Renal cortical epithelial cell (primary cell): ENCODE data around the gene TXNDC15. TPM values are rescaled to one million over a fixed set of nuclear protein-coding genes. Genes with fewer than 3 reads are reported as not detected.
"Not testable (repeated sequence)": the region's sequence is repeated elsewhere in the genome, so short reads cannot be mapped to it uniquely, and the experiment has no call there.

Experiments
- DNase-seq: peaks from one replicate; pipeline ENCODE4 v3.0.0-alpha.2; 2011; ENCODE audit warnings: low read depth
- total RNA-seq: library from RNA; depleted of rRNA; stranded (reverse); fragments of >200 nt; gene quantifications from 2 replicates; pipeline ENCODE4 v1.2.3, GENCODE V29; 2014

Gene TXNDC15
- total RNA-seq, 1 donor from 2014 or later, result 64.3 TPM

DNA sequence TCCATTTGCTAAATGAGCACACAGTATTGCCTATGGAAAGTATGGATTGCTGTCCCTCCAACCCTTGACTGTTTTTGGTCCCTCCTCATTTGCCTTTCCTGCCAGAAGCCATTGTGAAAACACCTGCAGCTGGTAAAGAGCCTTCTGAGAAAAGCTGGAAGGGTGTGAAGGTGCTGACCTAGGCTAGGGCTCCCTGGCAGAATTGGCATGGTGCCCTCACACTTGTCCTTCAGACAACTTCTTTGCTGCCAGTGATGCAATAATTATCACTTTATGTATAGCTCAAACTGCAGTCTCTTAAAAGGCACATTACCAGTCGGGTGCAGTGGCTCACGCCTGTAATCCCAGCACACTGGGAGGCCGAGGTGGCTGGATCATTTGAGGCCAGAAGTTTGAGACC, 4.2 kb downstream of the TXNDC15 start:
- DNase-seq, result no peak

DNA sequence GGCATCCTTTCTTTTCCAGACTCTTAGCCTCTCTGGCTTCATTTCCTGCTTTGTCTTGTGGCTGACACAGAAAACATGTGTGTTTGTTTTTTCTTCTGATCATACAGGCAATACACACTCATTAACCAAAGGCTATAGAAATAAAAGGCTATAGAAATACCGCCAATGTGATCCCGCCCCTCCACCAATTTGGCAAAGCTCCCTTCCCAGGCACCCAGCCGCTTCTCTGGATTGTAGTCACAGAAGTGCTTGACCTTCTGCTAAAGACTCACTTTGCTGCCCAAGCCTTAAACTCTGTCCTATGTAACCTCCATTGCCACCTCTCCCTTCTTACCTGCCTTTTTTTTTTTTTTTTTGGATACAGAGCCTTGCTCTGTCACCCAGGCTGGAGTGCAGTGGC, 5.3 kb downstream of the TXNDC15 start:
- DNase-seq, result no peak

DNA sequence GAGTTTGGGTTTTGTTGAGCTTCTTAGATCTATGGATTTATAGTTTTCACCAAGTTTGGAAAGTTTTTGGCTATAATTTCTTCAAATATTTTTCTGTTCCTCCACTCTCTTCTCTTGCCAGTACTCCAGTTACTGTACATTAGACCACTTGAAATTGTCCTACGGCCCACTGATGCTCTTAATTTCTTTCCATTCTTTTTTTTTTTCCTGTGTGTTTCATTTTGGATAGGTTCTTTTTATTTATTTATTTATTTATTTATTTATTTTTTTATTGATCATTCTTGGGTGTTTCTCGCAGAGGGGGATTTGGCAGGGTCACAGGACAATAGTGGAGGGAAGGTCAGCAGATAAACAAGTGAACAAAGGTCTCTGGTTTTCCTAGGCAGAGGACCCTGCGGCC, 6.8 kb downstream of the TXNDC15 start:
- DNase-seq, result not testable (repeated sequence)

DNA sequence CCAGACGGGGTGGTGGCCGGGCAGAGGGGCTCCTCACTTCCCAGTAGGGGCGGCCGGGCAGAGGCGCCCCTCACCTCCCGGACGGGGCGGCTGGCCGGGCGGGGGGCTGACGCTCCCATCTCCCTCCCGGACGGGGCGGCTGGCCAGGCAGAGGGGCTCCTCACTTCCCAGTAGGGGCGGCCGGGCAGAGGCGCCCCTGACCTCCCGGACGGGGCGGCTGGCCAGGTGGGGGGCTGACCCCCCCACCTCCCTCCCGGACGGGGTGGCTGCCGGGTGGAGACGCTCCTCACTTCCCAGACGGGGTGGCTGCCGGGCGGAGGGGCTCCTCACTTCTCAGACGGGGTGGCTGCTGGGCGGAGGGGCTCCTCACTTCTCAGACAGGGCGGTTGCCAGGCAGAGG, 7.5 kb downstream of the TXNDC15 start:
- not testable (repeated sequence) for DNase-seq

DNA sequence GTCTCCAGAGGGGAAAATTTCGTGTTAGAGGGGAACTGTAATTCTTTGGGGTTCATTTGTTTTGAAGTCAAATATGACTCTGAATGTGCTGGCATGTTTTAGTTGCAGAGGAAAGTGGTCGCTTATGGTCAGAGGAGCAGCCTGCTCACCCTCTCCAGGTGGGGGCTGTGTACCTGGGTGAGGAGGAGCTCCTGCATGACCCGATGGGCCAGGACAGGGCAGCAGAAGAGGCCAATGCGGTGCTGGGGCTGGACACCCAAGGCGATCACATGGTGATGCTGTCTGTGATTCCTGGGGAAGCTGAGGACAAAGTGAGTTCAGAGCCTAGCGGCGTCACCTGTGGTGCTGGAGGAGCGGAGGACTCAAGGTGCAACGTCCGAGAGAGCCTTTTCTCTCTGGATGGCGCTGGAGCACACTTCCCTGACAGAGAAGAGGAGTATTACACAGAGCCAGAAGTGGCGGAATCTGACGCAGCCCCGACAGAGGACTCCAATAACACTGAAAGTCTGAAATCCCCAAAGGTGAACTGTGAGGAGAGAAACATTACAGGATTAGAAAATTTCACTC, 13.5 kb downstream of the TXNDC15 start:
- DNase-seq, result no peak

DNA sequence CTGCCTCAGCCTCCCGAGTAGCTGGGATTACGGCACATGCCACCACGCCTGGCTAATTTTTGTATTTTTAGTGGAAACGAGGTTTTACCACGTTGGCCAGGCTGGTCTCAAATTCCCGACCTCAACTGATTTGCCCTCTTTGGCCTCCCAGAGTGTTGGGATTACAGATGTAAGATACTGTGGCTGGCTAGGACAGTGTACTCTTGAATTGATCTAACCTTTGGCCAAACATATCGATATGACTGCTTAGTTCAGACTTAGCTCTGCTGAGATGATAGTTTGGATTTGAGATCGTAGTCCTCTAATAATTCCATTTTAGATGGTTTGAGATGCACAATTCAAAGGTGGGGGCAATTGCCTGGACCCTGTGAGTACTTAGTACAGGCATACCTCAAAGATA, 15.2 kb downstream of the TXNDC15 start:
- no peak for DNase-seq

DNA sequence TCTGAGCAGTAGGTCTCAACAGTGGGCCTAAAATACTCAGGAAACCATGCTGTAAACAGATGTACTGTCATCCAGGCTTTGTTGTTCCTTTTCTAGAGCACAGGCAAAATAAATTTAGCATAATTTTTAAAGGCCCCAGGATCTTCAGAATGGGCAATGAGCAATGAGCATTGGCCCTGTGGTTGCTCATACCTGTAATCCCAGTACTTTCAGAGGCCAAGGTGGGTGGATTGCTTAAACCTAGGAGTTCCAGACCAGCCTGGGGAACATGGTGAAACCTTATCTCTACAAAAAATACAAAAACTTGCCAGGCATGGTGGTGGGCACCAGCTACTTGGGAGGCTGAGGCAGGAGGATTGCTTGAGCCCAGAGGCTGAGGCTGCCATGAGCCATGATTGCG, 17.3 kb downstream of the TXNDC15 start:
- no peak for DNase-seq

DNA sequence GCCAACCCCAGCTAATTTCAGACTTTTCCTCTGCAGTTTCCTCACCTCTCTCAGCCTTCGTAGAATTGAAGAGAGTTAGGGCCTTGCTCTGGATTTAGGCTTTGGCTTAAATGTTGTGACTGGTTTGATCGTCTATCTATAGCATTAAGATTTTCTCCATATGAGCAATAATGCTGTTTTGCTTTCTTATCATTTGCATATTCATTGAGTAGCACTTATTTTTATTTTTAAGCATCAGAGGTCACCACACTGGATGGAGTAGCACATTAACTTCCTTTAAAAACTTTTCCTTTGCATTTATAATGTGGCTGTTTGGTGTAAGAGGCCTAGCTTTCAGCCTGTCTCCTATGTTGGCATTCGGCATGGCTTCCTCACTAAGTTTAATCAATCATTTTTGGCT, 18.1 kb downstream of the TXNDC15 start:
- DNase-seq, result no peak

DNA sequence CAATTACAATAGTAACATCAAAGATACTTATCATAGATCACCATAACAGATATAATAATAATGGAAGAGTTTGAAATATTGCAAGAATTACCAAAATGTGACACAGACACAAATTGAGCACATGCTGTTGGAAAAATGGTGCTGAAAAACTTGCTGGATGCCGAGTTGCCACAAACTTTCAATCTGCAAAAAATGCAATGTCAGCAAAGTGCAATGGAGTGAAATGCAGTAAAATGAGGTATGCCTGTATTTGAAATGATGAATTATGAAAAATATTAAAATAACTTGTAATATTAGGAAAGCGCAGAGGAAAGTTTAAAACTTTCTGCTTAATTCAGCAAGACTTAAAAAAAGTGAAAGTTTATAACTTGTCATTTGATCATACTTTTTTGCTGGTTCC, 18.8 kb downstream of the TXNDC15 start:
- no peak for DNase-seq

DNA sequence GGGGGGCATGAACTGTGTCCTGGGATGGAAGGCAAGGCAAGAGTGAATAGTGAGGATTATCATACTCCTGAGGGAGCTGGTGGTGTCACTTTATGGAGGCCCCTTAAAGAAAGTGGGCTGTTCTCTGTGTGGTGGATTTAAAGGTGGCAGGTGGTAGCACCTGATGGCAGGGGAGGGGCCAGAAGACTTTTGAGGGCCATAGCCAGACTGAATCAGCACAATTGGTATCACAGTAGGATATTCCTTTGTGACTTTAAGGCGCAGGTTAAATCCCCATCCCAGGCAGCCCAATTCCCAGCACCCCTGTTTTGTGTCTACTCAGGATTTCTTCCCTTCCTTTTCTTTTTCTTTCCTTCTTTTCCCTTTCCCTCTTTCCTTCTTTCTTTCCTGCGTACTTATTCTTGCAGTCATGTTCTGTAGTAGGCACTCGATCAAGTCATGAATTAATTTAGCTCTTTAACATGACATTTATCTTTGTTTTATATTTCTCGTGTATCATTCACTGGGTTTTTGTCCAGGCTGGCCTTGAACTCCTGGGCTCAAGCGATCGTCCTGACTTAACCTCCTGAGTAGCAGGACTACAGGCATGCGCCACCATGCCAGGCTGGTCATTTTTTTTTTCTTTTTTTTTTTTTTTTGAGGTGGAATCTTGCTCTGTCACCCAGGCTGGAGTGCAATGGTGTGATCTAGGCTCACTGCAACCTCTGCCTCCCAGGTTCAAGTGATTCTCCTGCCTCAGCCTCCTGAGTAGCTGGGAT, 19.8 kb downstream of the TXNDC15 start:
- DNase-seq, result no peak

DNA sequence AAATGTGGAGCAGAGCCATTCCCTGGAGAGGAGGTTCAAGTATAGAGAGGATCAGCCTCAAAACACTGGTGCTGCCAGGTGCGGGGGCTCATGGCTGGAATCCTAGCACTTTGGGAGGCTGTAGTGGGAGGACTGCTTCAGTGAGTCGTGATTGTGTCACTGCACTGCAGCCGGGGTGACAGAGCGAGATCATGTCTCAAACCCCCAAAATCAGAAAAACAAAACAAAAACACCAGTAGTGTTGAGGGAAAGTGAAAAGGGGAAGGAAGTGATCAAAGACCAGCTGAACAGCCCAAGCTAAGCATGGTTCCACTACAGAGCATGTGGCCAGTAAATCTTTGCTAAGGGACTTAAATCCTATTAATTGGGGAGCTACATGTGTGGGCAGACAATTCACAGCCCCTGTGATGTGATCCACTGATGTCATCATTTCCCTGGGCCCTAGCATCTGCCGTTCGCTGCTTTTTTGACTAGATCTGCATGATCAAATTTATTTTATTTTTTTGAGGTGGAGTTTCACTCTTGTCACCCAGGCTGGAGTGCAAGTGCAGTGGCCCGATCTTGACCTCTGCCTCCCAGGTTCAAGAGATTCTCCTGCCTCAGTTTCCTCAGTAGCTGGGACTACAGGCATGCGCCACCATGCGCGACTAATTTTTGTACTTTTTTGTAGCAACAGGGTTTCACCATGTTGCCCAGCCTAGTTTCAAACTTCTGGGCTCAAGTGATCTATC, 28.1 kb downstream of the TXNDC15 start:
- no peak for DNase-seq

DNA sequence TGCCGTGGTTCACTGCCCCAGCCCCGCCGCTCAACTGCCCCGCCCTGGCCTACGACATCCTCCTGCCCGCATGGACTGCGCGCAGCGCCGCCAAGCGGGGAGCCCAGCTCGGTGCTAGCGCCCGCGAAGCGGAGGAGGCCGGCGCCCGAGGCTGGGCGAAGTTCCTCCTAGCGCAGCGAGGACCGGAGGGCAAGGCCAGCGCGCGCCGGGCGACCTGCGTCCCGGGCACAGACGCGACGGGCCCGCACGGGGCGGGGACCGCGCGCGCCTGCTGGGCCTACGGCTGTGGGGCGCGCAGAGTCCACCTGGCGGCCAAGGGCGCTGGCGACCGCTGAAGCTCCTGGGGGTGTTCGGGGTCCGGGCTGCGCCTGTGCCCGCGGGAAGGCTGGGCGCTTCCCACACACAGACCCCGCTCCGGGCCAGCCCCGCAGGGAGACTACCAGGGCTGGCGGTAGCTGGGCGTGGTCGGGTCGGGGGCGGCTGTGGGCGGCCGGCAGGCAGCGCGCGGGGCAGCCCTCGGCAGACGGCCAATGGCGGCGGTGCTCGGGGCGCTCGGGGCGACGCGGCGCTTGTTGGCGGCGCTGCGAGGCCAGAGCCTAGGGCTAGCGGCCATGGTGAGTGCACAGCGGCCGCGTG, 30.6 kb downstream of the TXNDC15 start, which contains the start of gene PCBD2:
Gene PCBD2 (plus strand): TSS at position 522 of the 636 bp plus-strand sequence. CDS start 9 bp downstream, at position 531.
- DNase-seq, result peak; percentile 62

DNA sequence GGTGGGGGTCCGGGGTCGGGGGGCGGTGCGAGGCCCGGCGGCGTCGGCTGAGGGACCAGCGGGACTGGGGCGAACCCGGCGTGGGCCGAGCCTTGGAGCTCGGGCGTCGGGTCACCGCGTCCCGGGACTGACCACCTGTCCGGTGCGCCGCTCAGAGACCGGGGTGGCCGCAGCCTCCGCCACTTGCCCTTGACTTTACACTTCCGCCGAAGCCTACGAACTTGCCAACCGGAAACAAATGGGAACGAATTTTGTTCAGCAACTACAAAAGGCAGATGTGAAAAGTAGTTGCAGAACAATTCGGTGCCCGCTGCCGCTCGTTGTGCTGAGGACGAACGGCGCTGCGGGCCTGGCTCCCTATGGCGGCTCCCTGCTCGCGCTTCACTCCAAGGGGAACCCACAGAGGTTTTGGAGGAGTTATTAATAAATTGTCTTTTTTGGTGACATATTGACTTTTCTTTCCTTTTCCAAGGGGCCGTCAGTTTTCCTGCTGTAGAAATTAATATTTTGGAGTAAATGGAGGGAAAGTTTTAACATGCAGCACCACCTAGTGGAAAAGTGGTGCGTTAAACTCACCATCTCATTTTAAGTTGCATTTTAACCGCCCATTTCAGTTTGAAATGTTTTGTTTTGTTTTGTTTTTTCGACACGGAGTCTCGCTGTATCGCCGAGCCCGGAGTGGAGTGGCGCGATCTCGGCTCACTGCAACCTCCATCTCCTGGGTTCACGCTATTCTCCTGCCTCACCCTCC, 31.2 kb downstream of the TXNDC15 start:
- peak; percentile 65 for DNase-seq

DNA sequence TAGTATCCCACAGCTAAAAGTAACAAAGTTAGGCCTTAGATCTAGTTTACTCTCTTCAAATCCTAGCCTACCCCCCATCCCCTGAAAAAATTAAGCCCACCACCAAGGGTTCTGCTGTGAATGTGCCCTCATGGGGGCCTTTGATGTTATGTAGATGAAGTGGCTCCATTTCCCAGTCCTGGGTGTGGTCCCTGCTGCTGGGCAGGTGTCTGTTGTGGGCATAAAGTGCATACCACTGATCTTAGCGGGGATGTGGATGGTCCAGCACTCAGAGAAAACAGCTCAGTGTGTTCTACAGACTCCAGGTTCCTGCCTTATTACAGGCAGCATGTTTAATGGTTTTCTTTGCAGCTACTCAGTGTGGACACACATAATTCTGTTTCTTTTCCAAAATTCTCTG, 32.6 kb downstream of the TXNDC15 start:
- no peak for DNase-seq

DNA sequence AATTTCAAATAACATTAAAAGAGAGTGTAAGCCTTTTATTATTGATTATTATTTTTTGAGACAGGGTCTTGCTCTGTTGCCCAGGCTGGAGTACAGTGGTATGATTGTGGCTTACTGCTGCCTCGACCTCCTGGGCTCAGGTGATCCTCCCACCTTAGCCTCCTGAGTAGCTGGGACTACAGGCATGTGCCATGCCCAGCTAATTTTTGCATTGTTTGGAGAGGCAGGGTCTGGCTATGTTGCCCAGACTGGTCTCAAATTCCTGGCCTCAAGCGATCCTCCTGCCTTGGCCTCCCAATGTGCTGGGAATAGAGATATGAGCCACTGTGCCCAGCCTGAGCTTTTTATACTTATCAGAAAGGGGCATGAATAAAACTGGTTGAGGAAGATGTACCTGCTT, 36.6 kb downstream of the TXNDC15 start:
- not testable (repeated sequence) for DNase-seq

DNA sequence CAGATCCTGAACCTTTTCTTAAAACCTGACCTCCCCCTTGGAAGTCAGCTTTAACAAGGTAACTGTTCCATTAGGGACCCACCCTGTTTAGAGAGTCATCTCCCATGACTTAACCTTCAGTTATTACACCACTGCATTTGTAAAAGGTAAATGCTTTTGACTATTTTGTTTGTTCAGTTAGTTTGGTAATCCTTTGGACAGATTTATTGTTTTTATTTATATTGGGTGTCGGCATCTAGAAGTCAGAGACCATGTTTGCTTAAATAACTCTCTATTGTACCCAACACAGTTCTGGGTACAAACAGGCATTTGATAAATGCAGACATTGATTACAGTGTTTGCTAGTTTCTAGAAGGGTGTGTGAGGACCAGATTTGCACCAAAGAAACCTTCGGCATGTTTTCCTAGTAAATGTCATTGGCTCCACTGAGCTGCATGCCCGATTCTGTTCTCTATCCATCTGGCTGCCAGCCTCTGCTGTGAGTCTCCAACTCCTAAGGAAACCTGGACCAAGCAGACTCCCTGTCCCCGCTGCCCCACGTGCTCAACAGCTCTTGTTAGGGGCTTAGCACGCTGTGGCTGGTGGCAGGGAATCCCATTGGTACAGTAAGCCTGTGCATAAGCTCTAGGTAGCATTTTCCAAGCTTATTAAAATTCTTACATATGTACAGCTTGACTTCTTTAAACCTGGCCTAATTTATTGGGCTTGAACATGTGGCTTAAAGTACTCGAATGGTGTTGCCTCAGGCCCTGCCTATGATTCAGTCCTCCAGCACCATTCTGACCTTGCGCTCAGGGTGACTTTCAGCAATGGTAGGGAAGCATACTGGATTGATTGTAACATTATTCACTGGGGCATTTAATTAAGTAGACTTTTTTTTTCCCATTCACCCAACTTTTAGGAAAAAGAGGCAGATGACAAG, 37.4 kb downstream of the TXNDC15 start:
- peak; percentile 11 for DNase-seq

DNA sequence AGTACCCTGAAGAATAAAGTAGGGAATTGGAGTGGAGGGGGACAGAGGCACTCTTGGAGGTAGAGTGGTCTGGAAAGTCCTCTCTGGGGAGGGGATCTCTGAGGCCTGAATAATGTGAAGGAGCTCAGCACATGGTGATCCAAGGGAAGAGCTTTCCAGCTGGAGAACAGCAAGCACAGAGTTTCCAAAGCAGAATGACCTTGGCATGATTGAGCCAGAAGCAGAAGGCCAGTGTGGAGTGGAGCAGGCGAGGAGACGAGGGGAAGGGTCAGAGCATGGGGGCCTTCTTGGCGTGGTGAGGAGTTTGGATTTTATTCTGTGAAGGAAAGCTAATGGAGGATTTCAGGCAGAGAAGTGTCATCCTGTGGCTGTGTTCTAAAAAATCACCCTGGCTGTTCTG, 39.1 kb downstream of the TXNDC15 start:
- DNase-seq, result no peak

DNA sequence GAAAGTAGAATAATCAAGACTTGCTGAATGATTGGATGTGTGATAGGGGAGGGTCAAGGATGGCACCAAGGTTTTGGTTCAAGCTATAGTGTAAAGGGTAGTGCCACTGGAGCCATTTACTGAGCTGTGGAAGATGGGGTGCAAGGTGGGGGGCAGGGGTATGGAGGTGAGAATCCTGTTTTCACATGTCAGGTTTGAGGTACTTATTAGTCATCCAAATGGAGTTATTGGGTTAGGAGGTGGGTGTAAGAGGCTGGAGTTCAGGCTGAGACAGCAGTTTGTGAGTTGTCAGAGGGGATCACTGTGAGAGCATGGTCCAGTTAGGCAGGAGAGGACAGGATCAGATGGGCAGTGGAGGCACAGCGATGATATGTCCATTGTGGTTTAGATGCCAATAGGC, 39.6 kb downstream of the TXNDC15 start:
- DNase-seq, result no peak

DNA sequence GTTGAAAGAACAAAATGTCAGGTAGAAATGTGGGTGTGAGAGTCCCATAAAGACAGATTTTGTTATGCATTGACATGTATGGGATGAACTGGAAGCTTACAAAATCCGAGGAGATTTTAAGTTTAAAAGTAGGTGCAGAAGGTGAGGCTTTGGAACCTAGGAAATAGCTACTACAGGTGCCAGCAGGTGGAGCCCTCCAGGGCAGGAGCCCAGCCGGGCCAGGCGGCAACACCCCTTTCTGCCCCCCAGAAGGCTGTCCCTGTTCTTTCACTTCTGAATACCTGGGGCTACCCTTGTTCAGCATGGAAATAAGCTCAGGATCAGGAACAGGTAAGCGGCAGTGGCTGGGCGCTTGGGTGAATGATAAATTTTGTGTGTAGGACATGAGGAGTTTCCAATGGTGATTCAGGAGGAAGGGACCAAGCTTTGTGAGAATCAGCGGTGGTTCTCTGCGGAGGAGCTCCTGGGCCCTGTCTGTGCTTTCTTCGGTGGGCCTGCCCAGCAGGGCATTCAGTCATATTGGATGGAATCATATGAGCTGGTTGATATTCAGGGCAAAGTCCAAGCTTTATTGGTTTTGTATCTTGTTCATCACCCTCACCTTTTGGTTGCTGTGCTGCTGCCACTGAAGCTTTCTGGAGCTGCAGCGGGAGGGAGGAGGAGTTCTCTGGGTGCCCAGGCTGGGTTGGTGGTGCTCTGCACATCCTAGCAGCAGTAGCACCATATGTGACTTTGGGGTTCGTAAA, 43.1 kb downstream of the TXNDC15 start:
- DNase-seq, result no peak

DNA sequence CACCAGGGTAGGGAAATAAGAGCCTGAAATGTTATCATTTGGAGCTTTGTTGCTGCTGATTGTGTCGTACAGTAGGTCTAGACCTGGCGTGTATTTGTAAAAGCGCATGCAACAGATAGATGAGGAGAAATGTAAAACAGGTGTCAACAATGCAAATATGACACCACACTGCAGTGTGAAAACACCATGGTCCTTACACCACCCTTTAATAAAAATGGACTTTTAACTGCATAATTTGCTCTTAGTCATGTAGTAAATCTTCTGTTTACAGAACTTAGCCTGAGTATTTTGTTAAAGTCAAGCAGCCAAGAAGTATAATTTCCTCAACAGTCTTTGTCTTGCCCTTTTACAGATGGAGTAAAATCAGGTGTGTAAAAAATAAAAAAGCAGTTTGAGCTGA, 44.7 kb downstream of the TXNDC15 start:
- no peak for DNase-seq
